Astrocyte (in vitro differentiated cells and primary cell): ENCODE data around the gene TAS2R5. TPM values are rescaled to one million over a fixed set of nuclear protein-coding genes. Genes with fewer than 3 reads are reported as not detected.
"Not testable (repeated sequence)": the region's sequence is repeated elsewhere in the genome, so short reads cannot be mapped to it uniquely, and the experiment has no call there.

Experiments used
- DNase-seq: peaks from one replicate; pipeline ENCODE4 v3.0.0-alpha.2; 2010; ENCODE audit warnings: low read depth
- FAIRE-seq: peaks from 2 replicates; lab custom pipeline; 2011; peaks lifted over from hg19 to GRCh38; lab: Jason Lieb, UNC
- H2AFZ ChIP-seq: 2 replicates; pipeline ENCODE4 v1.6.0; 2012; ENCODE audit warnings: low read depth, low read length, inconsistent platforms
- H3K27ac ChIP-seq: 2 replicates; pipeline ENCODE4 v1.5.1; 2011; ENCODE audit warnings: low read depth, low read length, inconsistent platforms
- H3K27me3 ChIP-seq: 2 replicates; pipeline ENCODE4 v1.6.0; 2011; ENCODE audit warnings: low read length, inconsistent platforms; ENCODE audit not compliant: insufficient read depth
- H3K36me3 ChIP-seq: 2 replicates; pipeline ENCODE4 v1.5.1; 2011; ENCODE audit warnings: low read length, inconsistent platforms; ENCODE audit not compliant: insufficient read depth
- H3K4me1 ChIP-seq: 2 replicates; pipeline ENCODE4 v1.5.1; 2011; ENCODE audit warnings: low read length, inconsistent platforms; ENCODE audit not compliant: insufficient read depth
- H3K4me2 ChIP-seq: 2 replicates; pipeline ENCODE4 v1.6.0; 2012; ENCODE audit warnings: low read length, inconsistent platforms
- H3K4me3 ChIP-seq: 2 replicates; pipeline ENCODE4 v1.5.1; 2011; ENCODE audit warnings: low read depth, mild to moderate bottlenecking, low read length, inconsistent platforms; ENCODE audit not compliant: insufficient read depth
- H3K79me2 ChIP-seq: 2 replicates; pipeline ENCODE4 v1.6.0; 2012; ENCODE audit warnings: mild to moderate bottlenecking, low read length, inconsistent platforms; ENCODE audit not compliant: insufficient read depth
- H3K9ac ChIP-seq: 2 replicates; pipeline ENCODE4 v1.6.0; 2012; ENCODE audit warnings: mild to moderate bottlenecking, low read length, inconsistent platforms
- H3K9me3 ChIP-seq: 2 replicates; pipeline ENCODE4 v1.5.1; 2012; ENCODE audit warnings: low read depth, mild to moderate bottlenecking, low read length, inconsistent platforms; ENCODE audit not compliant: insufficient read depth
- H4K20me1 ChIP-seq: 2 replicates; pipeline ENCODE4 v1.6.0; 2012; ENCODE audit warnings: low read length, inconsistent platforms; ENCODE audit not compliant: insufficient read depth
- H3K27ac Mint-ChIP-seq: one replicate; pipeline ENCODE4 v1.8.0; 2021; ENCODE audit warnings: mild to moderate bottlenecking, mixed read lengths; ENCODE audit not compliant: unreplicated experiment
- H3K27me3 Mint-ChIP-seq: one replicate; pipeline ENCODE4 v1.8.0; 2021; ENCODE audit warnings: low read depth, mixed read lengths; ENCODE audit not compliant: unreplicated experiment
- H3K36me3 Mint-ChIP-seq: one replicate; pipeline ENCODE4 v1.8.0; 2021; ENCODE audit warnings: low read depth, mixed read lengths; ENCODE audit not compliant: unreplicated experiment
- H3K4me1 Mint-ChIP-seq: one replicate; pipeline ENCODE4 v1.8.0; 2021; ENCODE audit warnings: low read depth, mixed read lengths; ENCODE audit not compliant: unreplicated experiment
- H3K4me3 Mint-ChIP-seq: one replicate; pipeline ENCODE4 v1.8.0; 2021; ENCODE audit warnings: mild to moderate bottlenecking, moderate library complexity, mixed read lengths; ENCODE audit not compliant: unreplicated experiment
- H3K9me3 Mint-ChIP-seq: one replicate; pipeline ENCODE4 v1.8.0; 2021; ENCODE audit warnings: mild to moderate bottlenecking, mixed read lengths; ENCODE audit not compliant: unreplicated experiment
- EZH2 ChIP-seq: IDR thresholded peaks from 2 replicates; pipeline ENCODE4 v1.6.1; 2012; ENCODE audit warnings: mild to moderate bottlenecking, low read length, inconsistent platforms; ENCODE audit not compliant: insufficient read depth
- total RNA-seq: library from RNA; stranded (reverse); gene quantifications from 2 replicates; pipeline ENCODE4 v1.2.1, GENCODE V29; 2021
- TF ChIP-seq, protein P1 (sequence below): IDR thresholded peaks from 2 replicates; pipeline ENCODE4 v1.5.1; 2011; ENCODE audit warnings: low read depth, mild to moderate bottlenecking, inconsistent platforms, low read length, moderate library complexity; ENCODE audit not compliant: insufficient read depth

Gene TAS2R5
- total RNA-seq, 1 donor from 2014 or later, result 1.5 TPM

DNA sequence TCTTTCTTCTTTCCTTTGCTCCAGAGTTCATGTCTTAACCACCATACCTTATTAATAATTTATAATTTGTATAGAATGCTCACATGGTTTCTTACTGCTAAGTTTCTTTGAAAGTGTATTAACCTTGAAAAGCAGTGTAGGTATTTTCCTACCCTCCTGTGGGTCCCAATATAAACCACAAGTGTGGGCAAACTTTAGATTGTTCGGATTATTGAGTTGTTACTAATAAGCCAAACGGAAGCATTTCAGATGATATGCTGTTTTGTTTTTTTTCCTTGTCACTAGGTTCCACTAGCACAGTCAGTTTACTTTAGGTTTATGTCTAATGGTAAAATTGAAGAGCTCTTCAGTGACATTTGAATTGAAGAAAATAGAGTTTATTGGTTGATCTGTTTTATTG lies 41.6 kb upstream of the TAS2R5 start:
- TF ChIP-seq, protein P1, sequence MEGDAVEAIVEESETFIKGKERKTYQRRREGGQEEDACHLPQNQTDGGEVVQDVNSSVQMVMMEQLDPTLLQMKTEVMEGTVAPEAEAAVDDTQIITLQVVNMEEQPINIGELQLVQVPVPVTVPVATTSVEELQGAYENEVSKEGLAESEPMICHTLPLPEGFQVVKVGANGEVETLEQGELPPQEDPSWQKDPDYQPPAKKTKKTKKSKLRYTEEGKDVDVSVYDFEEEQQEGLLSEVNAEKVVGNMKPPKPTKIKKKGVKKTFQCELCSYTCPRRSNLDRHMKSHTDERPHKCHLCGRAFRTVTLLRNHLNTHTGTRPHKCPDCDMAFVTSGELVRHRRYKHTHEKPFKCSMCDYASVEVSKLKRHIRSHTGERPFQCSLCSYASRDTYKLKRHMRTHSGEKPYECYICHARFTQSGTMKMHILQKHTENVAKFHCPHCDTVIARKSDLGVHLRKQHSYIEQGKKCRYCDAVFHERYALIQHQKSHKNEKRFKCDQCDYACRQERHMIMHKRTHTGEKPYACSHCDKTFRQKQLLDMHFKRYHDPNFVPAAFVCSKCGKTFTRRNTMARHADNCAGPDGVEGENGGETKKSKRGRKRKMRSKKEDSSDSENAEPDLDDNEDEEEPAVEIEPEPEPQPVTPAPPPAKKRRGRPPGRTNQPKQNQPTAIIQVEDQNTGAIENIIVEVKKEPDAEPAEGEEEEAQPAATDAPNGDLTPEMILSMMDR, result no peak
- no peak for TF ChIP-seq EZH2
- H3K36me3 ChIP-seq, result peaks cover 71% of the 10 kb centered on the region
- H3K27ac Mint-ChIP-seq, result peak overlapping the region; percentile 69
- H3K79me2 ChIP-seq, result peaks cover 4% of the 10 kb centered on the region
- no peaks in the 10 kb centered on the region for H3K27me3 ChIP-seq
- H3K4me3 ChIP-seq, result no peak overlapping the region
- no peak overlapping the region for H2AFZ ChIP-seq
- H3K4me3 Mint-ChIP-seq, result no peak overlapping the region
- no peak for FAIRE-seq
- peaks cover 42% of the 10 kb centered on the region for H3K36me3 Mint-ChIP-seq
- no peaks in the 10 kb centered on the region for H3K27me3 Mint-ChIP-seq
- H3K9me3 ChIP-seq, result peaks cover 18% of the 10 kb centered on the region
- H3K4me1 Mint-ChIP-seq, result no peaks in the 10 kb centered on the region
- peak overlapping the region; percentile 21 for H3K27ac ChIP-seq
- H3K9ac ChIP-seq, result no peak overlapping the region
- H4K20me1 ChIP-seq, result peaks cover 4% of the 10 kb centered on the region
- H3K4me2 ChIP-seq, result no peak overlapping the region
- DNase-seq, result peak; percentile 46
- no peaks in the 10 kb centered on the region for H3K4me1 ChIP-seq
- H3K9me3 Mint-ChIP-seq, result peaks cover 17% of the 10 kb centered on the region

DNA sequence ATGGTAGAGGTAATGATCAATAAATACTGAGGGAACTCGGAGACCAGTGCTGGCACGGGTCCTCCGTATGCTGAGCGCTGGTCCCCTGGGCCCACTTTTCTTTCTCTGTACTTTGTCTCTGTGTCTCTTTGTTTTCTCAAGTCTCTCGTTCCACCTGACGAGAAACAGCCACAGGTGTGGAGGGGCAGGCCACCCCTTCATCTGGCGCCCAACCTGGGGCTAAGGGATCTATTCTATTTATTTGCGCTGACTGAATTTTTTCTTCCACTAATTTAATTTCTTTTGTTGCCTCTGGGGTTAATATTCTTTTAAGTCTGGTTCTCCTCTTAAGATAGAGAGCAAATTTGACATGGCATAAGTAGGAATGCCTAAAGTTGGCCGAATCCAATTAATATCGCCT lies 38.1 kb upstream of the TAS2R5 start:
- not testable (repeated sequence) for H4K20me1 ChIP-seq, FAIRE-seq, H3K4me1 Mint-ChIP-seq, H3K27me3 Mint-ChIP-seq, H3K27me3 ChIP-seq, H3K27ac Mint-ChIP-seq, H3K4me1 ChIP-seq, H3K4me3 ChIP-seq, H3K79me2 ChIP-seq, DNase-seq, H3K9ac ChIP-seq, H3K4me2 ChIP-seq, H3K4me3 Mint-ChIP-seq, H3K27ac ChIP-seq, H2AFZ ChIP-seq
- H3K36me3 ChIP-seq, result peaks cover 47% of the 10 kb centered on the region
- Mint-ChIP-seq H3K36me3 (peaks cover 50% of the 10 kb centered on the region), H3K9me3 (peaks cover 17% of the 10 kb centered on the region)
- peaks cover 18% of the 10 kb centered on the region for H3K9me3 ChIP-seq

DNA sequence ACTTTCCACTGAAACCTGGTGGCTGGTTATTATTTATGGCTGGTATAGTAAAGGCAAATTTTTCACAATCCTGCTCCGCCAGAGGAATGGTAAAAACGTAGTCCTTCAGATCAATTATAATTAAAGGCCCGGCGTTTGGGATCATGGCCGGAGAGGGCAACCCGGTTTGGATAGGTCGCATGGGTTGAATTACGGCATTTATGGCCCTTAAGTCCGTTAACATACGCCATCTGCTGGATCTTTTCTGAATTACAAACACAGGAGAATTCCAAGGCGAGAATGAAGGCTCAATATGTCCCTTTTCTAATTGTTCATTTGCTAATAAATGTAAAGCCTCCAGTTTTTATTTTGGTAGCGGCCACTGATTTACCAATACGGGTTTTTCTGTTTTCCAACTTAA lies 37.4 kb upstream of the TAS2R5 start:
- H3K4me1 ChIP-seq, result no peaks in the 10 kb centered on the region
- no peak for FAIRE-seq

More for the DNA sequence above, 37.4 kb upstream of the TAS2R5 start:
- no peak for TF ChIP-seq EZH2
- TF ChIP-seq, protein P1, result peak; percentile 17
- Histone ChIP-seq H3K27ac (no peak overlapping the region), H3K27me3 (no peaks in the 10 kb centered on the region), H3K79me2 (no peaks in the 10 kb centered on the region), H3K4me3 (no peak overlapping the region), H3K9me3 (peaks cover 18% of the 10 kb centered on the region), H3K9ac (no peak overlapping the region), H3K4me2 (no peak overlapping the region), H4K20me1 (no peaks in the 10 kb centered on the region), H2AFZ (no peak overlapping the region), H3K36me3 (peaks cover 52% of the 10 kb centered on the region)
- peaks cover 53% of the 10 kb centered on the region for H3K36me3 Mint-ChIP-seq
- no peak for DNase-seq
- no peak overlapping the region for H3K4me3 Mint-ChIP-seq
- H3K9me3 Mint-ChIP-seq, result peaks cover 17% of the 10 kb centered on the region
- no peaks in the 10 kb centered on the region for H3K4me1 Mint-ChIP-seq
- no peaks in the 10 kb centered on the region for H3K27me3 Mint-ChIP-seq
- no peak overlapping the region for H3K27ac Mint-ChIP-seq
